MM.1S (cell line): ENCODE measurements around the gene RPL10A.

ENCODE experiments used
- DNase-seq: peaks from one replicate; pipeline ENCODE4 v3.0.0-alpha.2; 2015
- H2AFZ ChIP-seq: fragments of 300-600 bp; sonication (generic); 2 replicates; pipeline ENCODE4 v1.6.0; 2016; ENCODE audit warnings: antibody characterized with exemption, low read length
- H3F3A ChIP-seq: fragments of 300-600 bp; sonication (generic); 2 replicates; pipeline ENCODE4 v1.6.1; 2016; ENCODE audit warnings: mild to moderate bottlenecking, antibody characterized with exemption, low read length, moderate library complexity, mixed read lengths; ENCODE audit not compliant: insufficient read depth
- H3K27ac ChIP-seq: fragments of 300-600 bp; sonication (generic); 2 replicates; pipeline ENCODE4 v1.5.1; 2016; ENCODE audit warnings: mild to moderate bottlenecking, low read length
- H3K27me3 ChIP-seq: fragments of 300-600 bp; sonication (generic); replicated peaks from 2 replicates; pipeline ENCODE4 v1.6.0; 2016; ENCODE audit warnings: low read length; ENCODE audit not compliant: insufficient read depth
- H3K36me3 ChIP-seq: fragments of 300-600 bp; sonication (generic); replicated peaks from 2 replicates; pipeline ENCODE4 v1.6.1; 2016; ENCODE audit warnings: mild to moderate bottlenecking, low read length, mixed read lengths; ENCODE audit not compliant: insufficient read depth
- H3K4me1 ChIP-seq: fragments of 300-600 bp; sonication (generic); 2 replicates; pipeline ENCODE4 v1.6.1; 2016; ENCODE audit warnings: low read length, mixed read lengths
- H3K4me2 ChIP-seq: fragments of 300-600 bp; sonication (generic); 2 replicates; pipeline ENCODE4 v1.6.0; 2016; ENCODE audit warnings: low read depth, low read length
- H3K4me3 ChIP-seq: fragments of 300-600 bp; sonication (generic); 2 replicates; pipeline ENCODE4 v1.5.1; 2016; ENCODE audit warnings: low read length, mixed read lengths
- H3K79me2 ChIP-seq: fragments of 300-600 bp; sonication (generic); 2 replicates; pipeline ENCODE4 v1.6.1; 2016; ENCODE audit warnings: mixed run types, low read length, mixed read lengths
- H3K9ac ChIP-seq: fragments of 300-600 bp; sonication (generic); 2 replicates; pipeline ENCODE4 v1.6.1; 2016; ENCODE audit warnings: low read length, mixed read lengths
- H3K9me2 ChIP-seq: fragments of 300-600 bp; sonication (generic); replicated peaks from 2 replicates; pipeline ENCODE4 v1.6.1; 2016; ENCODE audit warnings: mild to moderate bottlenecking, low read length, mixed read lengths; ENCODE audit not compliant: insufficient read depth
- H3K9me3 ChIP-seq: fragments of 300-600 bp; sonication (generic); replicated peaks from 2 replicates; pipeline ENCODE4 v1.6.1; 2016; ENCODE audit warnings: mild to moderate bottlenecking, low read length, mixed read lengths; ENCODE audit not compliant: insufficient read depth
- H4K20me1 ChIP-seq: fragments of 300-600 bp; sonication (generic); 2 replicates; pipeline ENCODE4 v1.6.1; 2016; ENCODE audit warnings: mild to moderate bottlenecking, low read length, moderate library complexity, mixed read lengths; ENCODE audit not compliant: insufficient read depth
- EZH2 ChIP-seq: fragments of 300-600 bp; sonication (generic); optimal IDR thresholded peaks from 2 replicates; pipeline ENCODE3; 2017; ENCODE audit warnings: low read depth, mild to moderate bottlenecking, antibody characterized with exemption, low read length, mixed read lengths
- EZH2phosphoT487 ChIP-seq: fragments of 300-600 bp; sonication (generic); IDR thresholded peaks from 2 replicates; pipeline ENCODE4 v1.6.1; 2018; ENCODE audit warnings: antibody characterized with exemption, low read length
- TF ChIP-seq, protein P1 (sequence below): fragments of 300-600 bp; sonication (generic); IDR thresholded peaks from 2 replicates; pipeline ENCODE4 v1.5.1; 2016; ENCODE audit warnings: antibody characterized with exemption, low read length, mixed read lengths

RPL10A gene

DNA sequence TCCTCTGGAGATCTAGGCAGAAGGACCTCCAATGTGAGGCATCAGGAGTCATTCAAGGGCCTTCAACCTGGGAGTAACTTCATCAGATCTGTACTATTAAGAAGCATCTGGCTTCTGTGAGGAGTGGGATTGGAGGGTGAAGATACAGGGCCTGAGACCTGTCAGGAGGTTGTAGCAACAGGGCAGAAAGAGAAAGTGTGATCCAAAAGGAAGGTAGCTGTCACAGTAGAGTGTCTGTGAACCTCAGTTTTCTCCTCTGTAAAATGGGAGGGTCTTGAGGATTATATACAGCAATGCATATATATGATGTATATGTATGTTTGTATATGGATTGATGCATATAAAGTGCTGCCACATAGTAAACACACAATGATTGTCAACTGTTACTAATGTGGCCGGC lies 2.6 kb upstream of the RPL10A start:
- no peak for TF ChIP-seq EZH2phosphoT487
- TF ChIP-seq, protein P1, sequence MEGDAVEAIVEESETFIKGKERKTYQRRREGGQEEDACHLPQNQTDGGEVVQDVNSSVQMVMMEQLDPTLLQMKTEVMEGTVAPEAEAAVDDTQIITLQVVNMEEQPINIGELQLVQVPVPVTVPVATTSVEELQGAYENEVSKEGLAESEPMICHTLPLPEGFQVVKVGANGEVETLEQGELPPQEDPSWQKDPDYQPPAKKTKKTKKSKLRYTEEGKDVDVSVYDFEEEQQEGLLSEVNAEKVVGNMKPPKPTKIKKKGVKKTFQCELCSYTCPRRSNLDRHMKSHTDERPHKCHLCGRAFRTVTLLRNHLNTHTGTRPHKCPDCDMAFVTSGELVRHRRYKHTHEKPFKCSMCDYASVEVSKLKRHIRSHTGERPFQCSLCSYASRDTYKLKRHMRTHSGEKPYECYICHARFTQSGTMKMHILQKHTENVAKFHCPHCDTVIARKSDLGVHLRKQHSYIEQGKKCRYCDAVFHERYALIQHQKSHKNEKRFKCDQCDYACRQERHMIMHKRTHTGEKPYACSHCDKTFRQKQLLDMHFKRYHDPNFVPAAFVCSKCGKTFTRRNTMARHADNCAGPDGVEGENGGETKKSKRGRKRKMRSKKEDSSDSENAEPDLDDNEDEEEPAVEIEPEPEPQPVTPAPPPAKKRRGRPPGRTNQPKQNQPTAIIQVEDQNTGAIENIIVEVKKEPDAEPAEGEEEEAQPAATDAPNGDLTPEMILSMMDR, result no peak
- no peak for TF ChIP-seq EZH2
- peaks cover 25% of the 10 kb centered on the region for H3K79me2 ChIP-seq
- no peaks in the 10 kb centered on the region for H3K9me3 ChIP-seq
- H3K4me3 ChIP-seq, result no peak overlapping the region
- no peak for DNase-seq
- no peak overlapping the region for H2AFZ ChIP-seq
- peaks cover 13% of the 10 kb centered on the region for H3K36me3 ChIP-seq
- no peak overlapping the region for H3K9ac ChIP-seq
- H3F3A ChIP-seq, result peaks cover 23% of the 10 kb centered on the region
- no peaks in the 10 kb centered on the region for H3K27me3 ChIP-seq
- H3K9me2 ChIP-seq, result no peaks in the 10 kb centered on the region
- peaks cover 17% of the 10 kb centered on the region for H4K20me1 ChIP-seq
- H3K27ac ChIP-seq, result no peak overlapping the region
- peaks cover 11% of the 10 kb centered on the region for H3K4me1 ChIP-seq
- no peak overlapping the region for H3K4me2 ChIP-seq

DNA sequence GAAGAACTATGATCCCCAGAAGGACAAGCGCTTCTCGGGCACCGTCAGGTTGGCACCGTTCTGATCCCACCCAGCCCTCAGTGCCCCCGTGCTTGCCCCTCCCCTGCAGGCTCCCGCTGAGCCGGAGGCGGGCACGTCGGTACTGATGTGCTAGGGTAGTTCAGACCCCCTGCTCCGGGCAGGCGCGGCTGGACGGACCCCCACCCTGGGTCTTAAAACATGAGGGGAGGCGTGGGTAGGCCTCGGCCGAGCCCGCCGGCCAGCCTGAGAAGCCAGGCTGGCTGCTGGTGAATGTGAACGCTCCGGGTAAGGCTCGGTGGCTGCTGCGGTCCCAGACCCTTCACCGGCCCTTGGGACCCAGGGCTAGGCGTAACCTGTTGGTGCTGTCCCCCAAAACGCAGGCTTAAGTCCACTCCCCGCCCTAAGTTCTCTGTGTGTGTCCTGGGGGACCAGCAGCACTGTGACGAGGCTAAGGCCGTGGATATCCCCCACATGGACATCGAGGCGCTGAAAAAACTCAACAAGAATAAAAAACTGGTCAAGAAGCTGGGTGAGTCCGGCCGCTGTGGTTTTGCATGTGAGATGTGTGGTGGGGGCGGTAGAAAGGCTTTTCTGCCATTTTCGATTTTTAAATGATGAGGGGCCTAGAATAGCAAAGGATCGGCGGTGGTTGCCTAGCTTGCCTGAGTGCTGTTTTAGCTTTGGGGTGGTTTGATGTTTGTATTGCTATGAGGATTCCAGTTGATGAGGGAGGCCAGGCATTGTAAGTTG lies 964 bp downstream of the RPL10A start:
- H4K20me1 ChIP-seq, result peaks cover 36% of the 10 kb centered on the region
- H2AFZ ChIP-seq, result no peak overlapping the region
- peak overlapping the region; percentile 99 for H3K9ac ChIP-seq
- no peaks in the 10 kb centered on the region for H3K9me2 ChIP-seq
- no peaks in the 10 kb centered on the region for H3K27me3 ChIP-seq
- H3K4me2 ChIP-seq, result peak overlapping the region; percentile 92
- no peak for TF ChIP-seq EZH2phosphoT487
- TF ChIP-seq, protein P1, result no peak
- TF ChIP-seq EZH2, result no peak
- no peak for DNase-seq
- peak overlapping the region; percentile 91 for H3K4me3 ChIP-seq
- H3K27ac ChIP-seq, result peak overlapping the region; percentile 64; the same call in 1 of the 2 replicates
- H3K9me3 ChIP-seq, result no peaks in the 10 kb centered on the region
- peaks cover 54% of the 10 kb centered on the region for H3F3A ChIP-seq
- H3K36me3 ChIP-seq, result peaks cover 16% of the 10 kb centered on the region
- peaks cover 37% of the 10 kb centered on the region for H3K79me2 ChIP-seq
- peaks cover 11% of the 10 kb centered on the region for H3K4me1 ChIP-seq

DNA sequence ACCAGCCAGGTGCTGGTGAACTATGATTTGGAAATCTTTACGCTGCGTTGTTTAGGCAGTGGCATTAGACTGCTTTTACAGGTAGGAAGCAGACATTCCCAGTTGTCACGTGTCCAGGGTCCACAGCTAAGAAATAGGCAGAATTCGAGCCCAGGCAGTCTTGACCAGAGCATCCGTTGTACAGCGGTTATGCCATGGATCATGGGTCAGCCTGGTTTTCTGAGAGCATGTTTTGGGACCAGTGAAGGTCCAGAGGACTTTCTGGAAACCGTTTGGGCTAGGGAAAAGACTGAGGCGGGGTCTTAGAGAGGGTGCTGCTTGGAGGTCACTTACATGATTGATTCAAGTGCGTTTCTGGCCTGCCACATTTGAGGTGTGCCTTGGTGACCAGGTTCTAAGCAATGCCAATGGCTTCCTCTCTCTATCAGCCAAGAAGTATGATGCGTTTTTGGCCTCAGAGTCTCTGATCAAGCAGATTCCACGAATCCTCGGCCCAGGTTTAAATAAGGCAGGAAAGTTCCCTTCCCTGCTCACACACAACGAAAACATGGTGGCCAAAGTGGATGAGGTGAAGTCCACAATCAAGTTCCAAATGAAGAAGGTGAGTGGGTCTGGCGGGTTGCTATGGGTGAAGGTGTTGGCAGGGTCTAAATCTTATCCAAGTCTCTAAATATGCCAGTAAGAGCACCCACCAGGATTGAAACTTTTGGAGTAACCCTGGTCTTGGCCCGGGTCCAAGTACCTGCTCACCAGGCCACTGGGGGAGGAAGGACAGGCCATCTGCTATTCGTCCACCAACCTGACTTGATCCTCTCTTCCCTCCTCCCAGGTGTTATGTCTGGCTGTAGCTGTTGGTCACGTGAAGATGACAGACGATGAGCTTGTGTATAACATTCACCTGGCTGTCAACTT lies 1.8 kb downstream of the RPL10A start:
- Histone ChIP-seq H2AFZ (no peak overlapping the region), H3K27ac (peak overlapping the region; percentile 64; the same call in 1 of the 2 replicates), H3K9ac (peak overlapping the region; percentile 99), H3K27me3 (no peaks in the 10 kb centered on the region), H3K4me2 (peak overlapping the region; percentile 92), H3K4me1 (peaks cover 11% of the 10 kb centered on the region), H3K79me2 (peaks cover 37% of the 10 kb centered on the region), H3F3A (peaks cover 58% of the 10 kb centered on the region), H3K36me3 (peaks cover 16% of the 10 kb centered on the region), H3K9me2 (no peaks in the 10 kb centered on the region), H3K4me3 (peak overlapping the region; percentile 91), H3K9me3 (no peaks in the 10 kb centered on the region), H4K20me1 (peaks cover 36% of the 10 kb centered on the region)
- TF ChIP-seq, protein P1, result no peak
- TF ChIP-seq EZH2, result no peak
- TF ChIP-seq EZH2phosphoT487, result no peak
- DNase-seq, result no peak
